GM12865 (cell line): ENCODE results near the gene TRIM31.

Experiments
- DNase-seq: peaks from one replicate; pipeline ENCODE4 v3.0.0; 2010; ENCODE audit warnings: low read depth
- H3K4me3 ChIP-seq: 2 replicates; pipeline ENCODE4 v1.5.1; 2011; ENCODE audit warnings: mild to moderate bottlenecking, low read depth, low read length, control low read depth
- CTCF ChIP-seq: IDR thresholded peaks from 2 replicates; pipeline ENCODE4 v1.5.1; 2011; ENCODE audit warnings: low read length, control low read depth, low read depth, inconsistent platforms; ENCODE audit not compliant: insufficient read depth; ENCODE audit errors: missing control alignments

The TRIM31 gene, protein sequence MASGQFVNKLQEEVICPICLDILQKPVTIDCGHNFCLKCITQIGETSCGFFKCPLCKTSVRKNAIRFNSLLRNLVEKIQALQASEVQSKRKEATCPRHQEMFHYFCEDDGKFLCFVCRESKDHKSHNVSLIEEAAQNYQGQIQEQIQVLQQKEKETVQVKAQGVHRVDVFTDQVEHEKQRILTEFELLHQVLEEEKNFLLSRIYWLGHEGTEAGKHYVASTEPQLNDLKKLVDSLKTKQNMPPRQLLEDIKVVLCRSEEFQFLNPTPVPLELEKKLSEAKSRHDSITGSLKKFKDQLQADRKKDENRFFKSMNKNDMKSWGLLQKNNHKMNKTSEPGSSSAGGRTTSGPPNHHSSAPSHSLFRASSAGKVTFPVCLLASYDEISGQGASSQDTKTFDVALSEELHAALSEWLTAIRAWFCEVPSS

GRCh38 chr6:30113003-30113759 is at the start of gene TRIM31:
Gene TRIM31 (minus strand): TSS chr6:30113090. CDS start chr6:30112805, 285 bp downstream.
- no peak within 1 kb of the TSS for H3K4me3 ChIP-seq

GRCh38 chr6:30162265-30163089 is 49.6 kb upstream of the TRIM31 start:
- H3K4me3 ChIP-seq: no peak overlapping the region
- TF ChIP-seq CTCF: no peak
- no peak for DNase-seq

More at GRCh38 chr6:30113003-30113759, at the start of gene TRIM31:
- DNase-seq: peak; percentile 73
- no peak for TF ChIP-seq CTCF

GRCh38 chr6:30160785-30161531 is 48.1 kb upstream of the TRIM31 start, which contains the start of gene TRIM10:
Gene TRIM10 (minus strand): TSS chr6:30161211. CDS start chr6:30160858, 353 bp downstream.
- no peak for DNase-seq
- no peak within 1 kb of the TSS for H3K4me3 ChIP-seq
- TF ChIP-seq CTCF: no peak

- no peak overlapping the region for H3K4me3 ChIP-seq
- TF ChIP-seq CTCF: no peak
- no peak for DNase-seq
These were observed 47.3 kb upstream of the TRIM31 start for GRCh38 chr6:30160008-30160784.

DNA sequence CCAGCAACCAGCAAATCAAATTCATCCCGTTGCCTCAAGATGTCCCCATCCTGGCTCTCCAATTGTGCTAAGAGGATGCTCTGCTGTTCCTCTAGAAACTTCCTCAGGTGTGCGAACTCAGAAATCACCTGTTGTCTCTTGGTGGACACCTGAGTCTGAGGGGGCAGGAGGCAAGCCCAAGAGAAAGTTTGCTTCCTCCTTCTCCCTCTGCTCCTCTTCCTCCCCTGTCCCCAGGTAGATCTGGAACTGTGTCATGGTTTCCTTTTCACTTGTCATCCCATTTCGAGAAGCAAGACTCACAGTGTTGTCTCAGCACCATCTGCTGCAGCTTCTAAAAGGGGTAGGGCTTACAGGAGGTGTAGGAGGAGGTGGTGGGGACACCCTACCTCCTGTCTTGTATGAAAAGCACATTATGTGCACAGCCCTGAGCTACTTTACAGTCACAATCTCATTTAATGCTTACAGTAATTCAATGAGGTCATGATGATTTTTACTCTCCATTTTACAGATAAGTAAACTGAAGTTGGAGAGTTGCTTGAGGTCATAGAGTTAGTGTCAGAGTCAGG is 45.7 kb upstream of the TRIM31 start:
- DNase-seq: no peak
- no peak for TF ChIP-seq CTCF
- H3K4me3 ChIP-seq: no peak overlapping the region
